Measurements from ENCODE around the gene CTDSPL. TPM values are rescaled to one million over a fixed set of nuclear protein-coding genes. Genes with fewer than 3 reads are reported as not detected.

CTDSPL gene
- total and polyA plus RNA-seq, 2 experiments from 2014 or later: 15.3 to 22.3 TPM

- Histone ChIP-seq H3K9me3 (ENCODE audit: low read depth) (no peaks in the 10 kb centered on the region), H3K36me3 (peaks cover 3% of the 10 kb centered on the region), H3K4me3 (no peak overlapping the region), H3K27me3 (no peaks in the 10 kb centered on the region), H3K27ac (no peak overlapping the region), H3K4me1 (ENCODE audit: low read depth) (no peaks in the 10 kb centered on the region)
- DNase-seq (ENCODE audit: low read depth in 1 of 2, low spot score in 1 of 2): no peak
- TF ChIP-seq, protein P1, sequence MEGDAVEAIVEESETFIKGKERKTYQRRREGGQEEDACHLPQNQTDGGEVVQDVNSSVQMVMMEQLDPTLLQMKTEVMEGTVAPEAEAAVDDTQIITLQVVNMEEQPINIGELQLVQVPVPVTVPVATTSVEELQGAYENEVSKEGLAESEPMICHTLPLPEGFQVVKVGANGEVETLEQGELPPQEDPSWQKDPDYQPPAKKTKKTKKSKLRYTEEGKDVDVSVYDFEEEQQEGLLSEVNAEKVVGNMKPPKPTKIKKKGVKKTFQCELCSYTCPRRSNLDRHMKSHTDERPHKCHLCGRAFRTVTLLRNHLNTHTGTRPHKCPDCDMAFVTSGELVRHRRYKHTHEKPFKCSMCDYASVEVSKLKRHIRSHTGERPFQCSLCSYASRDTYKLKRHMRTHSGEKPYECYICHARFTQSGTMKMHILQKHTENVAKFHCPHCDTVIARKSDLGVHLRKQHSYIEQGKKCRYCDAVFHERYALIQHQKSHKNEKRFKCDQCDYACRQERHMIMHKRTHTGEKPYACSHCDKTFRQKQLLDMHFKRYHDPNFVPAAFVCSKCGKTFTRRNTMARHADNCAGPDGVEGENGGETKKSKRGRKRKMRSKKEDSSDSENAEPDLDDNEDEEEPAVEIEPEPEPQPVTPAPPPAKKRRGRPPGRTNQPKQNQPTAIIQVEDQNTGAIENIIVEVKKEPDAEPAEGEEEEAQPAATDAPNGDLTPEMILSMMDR (IDR thresholded peaks at IDR 0.05; ENCODE audit: low read depth, low read length): no peak
Measured at GRCh38 chr3:37981348-37981664, 119.6 kb downstream of the CTDSPL start.

DNA sequence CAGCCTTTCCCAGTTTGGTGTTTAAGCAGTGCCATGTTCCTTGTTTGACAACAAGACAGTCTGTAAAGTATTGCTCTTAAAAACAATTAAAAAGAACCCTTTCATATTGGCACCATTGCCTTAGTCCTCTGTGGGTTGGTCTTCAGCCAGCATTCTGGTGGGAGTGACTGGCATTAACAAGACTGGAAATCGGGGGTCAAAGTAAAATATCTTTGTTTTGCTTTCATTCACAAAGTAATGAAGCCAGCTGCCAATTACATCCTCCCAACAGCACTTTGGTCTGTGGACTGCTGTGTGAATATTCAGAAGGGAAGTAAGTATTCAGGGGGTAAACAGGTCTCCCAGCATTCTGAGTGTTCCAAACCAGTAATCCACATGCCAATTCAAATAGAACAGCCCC, 120.7 kb downstream of the CTDSPL start:
- H3K4me3 ChIP-seq: no peak overlapping the region
- H3K36me3 ChIP-seq: peaks cover 3% of the 10 kb centered on the region
- H3K27ac ChIP-seq: no peak overlapping the region
- TF ChIP-seq, protein P1 (IDR thresholded peaks at IDR 0.05; ENCODE audit: low read depth, low read length): no peak
- DNase-seq (ENCODE audit: low read depth in 1 of 2, low spot score in 1 of 2): no peak
- no peaks in the 10 kb centered on the region for H3K27me3 ChIP-seq
- H3K4me1 ChIP-seq (ENCODE audit: low read depth): peaks cover 6% of the 10 kb centered on the region
- no peaks in the 10 kb centered on the region for H3K9me3 ChIP-seq (ENCODE audit: low read depth)

GRCh38 chr3:37984051-37984450, 122.4 kb downstream of the CTDSPL start:
- TF ChIP-seq, protein P1 (IDR thresholded peaks at IDR 0.05; ENCODE audit: low read depth, low read length): no peak
- H3K4me3 ChIP-seq: no peak overlapping the region
- no peak for DNase-seq (ENCODE audit: low read depth in 1 of 2, low spot score in 1 of 2)

DNA sequence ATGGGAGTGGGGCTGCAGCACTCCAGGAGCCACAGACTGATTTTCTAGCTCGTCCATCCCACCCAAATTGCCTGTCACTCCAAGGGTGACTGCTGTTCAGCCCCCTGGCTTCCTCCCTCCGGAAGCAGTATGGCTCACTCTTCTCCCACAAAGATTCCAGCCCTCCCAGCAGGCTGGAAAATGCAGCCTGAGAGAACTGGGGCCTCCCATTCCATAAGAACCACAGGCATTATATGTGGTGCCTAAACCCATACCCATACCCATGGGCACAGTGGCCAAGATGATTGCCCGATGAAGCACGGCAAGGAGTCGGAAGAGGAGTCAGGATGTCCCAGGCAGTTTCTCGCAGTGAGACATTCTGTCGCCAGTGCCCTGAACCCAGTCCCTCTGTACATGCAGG, 122.9 kb downstream of the CTDSPL start:
- Histone ChIP-seq H3K4me3 (no peak overlapping the region), H3K36me3 (peaks cover 3% of the 10 kb centered on the region), H3K9me3 (ENCODE audit: low read depth) (no peaks in the 10 kb centered on the region), H3K27ac (no peak overlapping the region), H3K4me1 (ENCODE audit: low read depth) (peaks cover 6% of the 10 kb centered on the region), H3K27me3 (no peaks in the 10 kb centered on the region)
- DNase-seq (ENCODE audit: low read depth in 1 of 2, low spot score in 1 of 2): no peak
- TF ChIP-seq, protein P1 (IDR thresholded peaks at IDR 0.05; ENCODE audit: low read depth, low read length): no peak

More at GRCh38 chr3:37984051-37984450, 122.4 kb downstream of the CTDSPL start:
- no peak overlapping the region for H3K27ac ChIP-seq
- no peaks in the 10 kb centered on the region for H3K27me3 ChIP-seq
- H3K9me3 ChIP-seq (ENCODE audit: low read depth): no peaks in the 10 kb centered on the region
- peaks cover 3% of the 10 kb centered on the region for H3K36me3 ChIP-seq
- peaks cover 6% of the 10 kb centered on the region for H3K4me1 ChIP-seq (ENCODE audit: low read depth)

GRCh38 chr3:37985637-37986320, 124.1 kb downstream of the CTDSPL start:
- H3K27ac ChIP-seq: no peak overlapping the region
- DNase-seq (ENCODE audit: low read depth in 1 of 2, low spot score in 1 of 2): peak in 1 of 2 donors; percentile 34
- no peaks in the 10 kb centered on the region for H3K9me3 ChIP-seq (ENCODE audit: low read depth)
- H3K27me3 ChIP-seq: no peaks in the 10 kb centered on the region
- peaks cover 6% of the 10 kb centered on the region for H3K4me1 ChIP-seq (ENCODE audit: low read depth)
- peaks cover 3% of the 10 kb centered on the region for H3K36me3 ChIP-seq
- TF ChIP-seq, protein P1 (IDR thresholded peaks at IDR 0.05; ENCODE audit: low read depth, low read length): no peak
- no peak overlapping the region for H3K4me3 ChIP-seq
